KG1 (cell line): Measurements from ENCODE around the gene PRR12.
A peak's percentile ranks its signal among the peaks of the same experiment; 100 is the strongest.
"Not testable (repeated sequence)": the region's sequence is repeated elsewhere in the genome, so short reads cannot be mapped to it uniquely, and the experiment has no call there.

Source experiments
- DNase-seq: peaks from one replicate; lab custom pipeline; 2025; lab: John Stamatoyannopoulos, UW

Gene PRR12

GRCh38 chr19:49616532-49616931, 25.6 kb downstream of the PRR12 start:
- DNase-seq, result no peak

GRCh38 chr19:49616945-49617344, 26.0 kb downstream of the PRR12 start:
- no peak for DNase-seq

DNA sequence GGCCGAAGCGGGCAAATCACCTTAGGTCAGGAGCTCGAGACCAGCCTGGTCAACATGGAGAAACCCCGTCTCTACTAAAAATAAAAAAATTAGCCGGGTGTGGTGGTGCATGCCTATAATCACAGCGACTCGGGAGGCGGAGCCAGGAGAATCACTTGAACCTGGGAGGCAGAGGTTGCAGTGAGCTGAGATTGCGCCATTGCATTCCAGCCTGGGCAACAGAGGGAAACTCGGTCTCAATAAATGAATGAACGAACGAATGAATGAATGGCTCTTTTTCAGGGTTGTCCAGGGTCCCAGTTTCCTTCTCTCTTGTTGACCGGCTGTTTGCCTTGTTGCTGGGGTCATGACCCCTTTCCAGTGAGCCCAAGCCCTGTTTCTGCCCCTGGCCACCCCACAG, 26.9 kb downstream of the PRR12 start:
- DNase-seq, result not testable (repeated sequence)

GRCh38 chr19:49624967-49625910, 34.3 kb downstream of the PRR12 start:
- DNase-seq, result no peak

- no peak for DNase-seq
Measured at GRCh38 chr19:49626226-49626625, 35.2 kb downstream of the PRR12 start.

DNA sequence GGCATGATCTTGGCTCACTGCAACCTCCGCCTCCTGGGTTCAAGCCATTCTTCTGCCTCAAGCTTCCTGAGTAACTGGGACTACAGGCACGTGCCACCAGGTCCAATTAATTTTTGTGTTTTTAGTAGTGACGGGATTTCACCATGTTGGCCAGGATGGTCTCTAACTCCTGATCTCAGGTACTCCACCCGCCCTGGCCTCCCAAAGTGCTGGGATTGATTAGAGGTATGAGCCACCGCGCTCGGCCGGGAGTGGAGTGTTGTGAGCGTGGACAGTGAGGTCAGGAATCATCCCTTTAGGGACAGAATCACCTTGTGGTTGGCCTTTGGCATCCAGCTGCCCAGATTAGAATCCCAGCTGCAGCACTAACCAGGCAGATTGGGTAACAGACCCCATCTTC, 38.7 kb downstream of the PRR12 start:
- DNase-seq, result no peak

DNA sequence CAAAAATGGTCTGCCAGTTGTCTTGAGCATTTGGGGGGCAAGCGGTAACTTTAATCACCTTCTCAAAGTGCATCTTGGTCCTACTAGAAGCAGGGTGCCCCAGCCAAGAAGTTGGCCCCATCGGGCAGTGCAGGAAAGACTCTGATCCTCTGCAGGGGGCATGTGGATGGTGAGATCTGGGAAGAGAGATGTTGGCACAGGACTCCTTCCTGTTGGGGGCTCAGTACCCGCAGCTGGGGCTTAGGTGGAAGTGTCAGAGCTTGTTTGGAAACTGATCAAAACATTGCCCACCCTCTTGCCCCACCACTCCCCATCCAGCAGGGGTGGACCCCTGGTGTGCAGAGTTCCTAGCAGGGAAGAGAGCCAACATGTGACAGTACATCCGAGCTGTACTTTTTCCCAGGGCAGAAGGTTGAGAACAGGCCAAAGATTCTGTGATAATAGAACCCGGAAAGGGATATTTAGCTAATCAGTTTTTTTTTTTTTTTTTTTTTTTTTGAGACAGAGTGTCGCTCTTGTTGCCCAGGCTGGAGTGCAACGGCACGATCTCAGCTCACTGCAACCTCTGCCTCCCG, 40.1 kb downstream of the PRR12 start:
- DNase-seq, result no peak

DNA sequence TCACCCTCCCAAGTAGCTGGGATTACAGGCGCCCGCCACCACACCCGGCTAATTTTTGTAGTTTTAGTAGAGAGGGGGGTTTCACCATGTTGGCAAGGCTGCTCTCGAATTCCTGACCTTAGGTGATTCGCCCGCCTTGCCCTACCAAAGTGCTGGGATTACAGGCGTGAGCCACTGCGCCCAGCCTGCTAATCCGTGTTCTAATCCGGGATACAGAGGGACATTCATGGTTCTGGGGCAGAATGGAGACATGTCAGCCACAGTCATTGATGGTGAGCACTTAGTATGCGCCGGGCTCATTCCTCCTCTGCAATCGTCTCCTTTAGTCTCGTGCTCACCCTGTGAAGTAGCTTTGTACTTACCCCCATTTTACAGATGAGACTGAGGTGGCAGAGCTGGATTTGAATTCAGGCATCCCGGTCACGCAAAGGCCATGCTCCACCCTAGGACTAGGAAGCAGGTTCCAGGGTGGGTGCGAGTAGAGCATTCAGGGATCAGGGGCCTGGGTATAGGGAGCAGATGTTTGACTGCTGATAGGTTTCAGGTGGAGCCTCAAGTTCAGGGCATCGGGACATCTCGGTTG, 40.7 kb downstream of the PRR12 start:
- no peak for DNase-seq

DNA sequence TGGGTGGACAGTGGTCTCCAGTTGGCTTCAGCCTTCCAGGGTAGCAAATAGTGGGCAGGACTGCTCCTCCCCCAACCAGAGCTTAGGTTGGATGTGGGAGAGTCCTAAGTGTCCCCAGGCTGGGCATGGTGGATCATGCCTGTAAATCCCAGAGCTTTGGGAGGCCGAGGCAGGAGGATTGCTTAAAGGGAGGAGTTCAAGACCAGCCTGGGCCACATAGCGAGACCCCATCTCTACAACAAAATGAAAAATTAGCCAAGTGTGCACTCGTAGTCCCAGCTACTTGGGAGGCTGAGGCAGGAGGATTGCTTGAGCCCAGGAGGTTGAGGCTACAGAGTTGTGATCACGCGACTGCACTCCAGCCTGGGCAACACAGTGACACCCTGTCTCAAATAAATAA, 41.6 kb downstream of the PRR12 start:
- DNase-seq, result no peak

GRCh38 chr19:49633273-49633672, 42.3 kb downstream of the PRR12 start:
- not testable (repeated sequence) for DNase-seq

GRCh38 chr19:49635530-49636232, 44.7 kb downstream of the PRR12 start:
- DNase-seq, result no peak

GRCh38 chr19:49636233-49636932, 45.4 kb downstream of the PRR12 start:
- no peak for DNase-seq

GRCh38 chr19:49637821-49638738, 47.1 kb downstream of the PRR12 start:
- DNase-seq, result no peak

DNA sequence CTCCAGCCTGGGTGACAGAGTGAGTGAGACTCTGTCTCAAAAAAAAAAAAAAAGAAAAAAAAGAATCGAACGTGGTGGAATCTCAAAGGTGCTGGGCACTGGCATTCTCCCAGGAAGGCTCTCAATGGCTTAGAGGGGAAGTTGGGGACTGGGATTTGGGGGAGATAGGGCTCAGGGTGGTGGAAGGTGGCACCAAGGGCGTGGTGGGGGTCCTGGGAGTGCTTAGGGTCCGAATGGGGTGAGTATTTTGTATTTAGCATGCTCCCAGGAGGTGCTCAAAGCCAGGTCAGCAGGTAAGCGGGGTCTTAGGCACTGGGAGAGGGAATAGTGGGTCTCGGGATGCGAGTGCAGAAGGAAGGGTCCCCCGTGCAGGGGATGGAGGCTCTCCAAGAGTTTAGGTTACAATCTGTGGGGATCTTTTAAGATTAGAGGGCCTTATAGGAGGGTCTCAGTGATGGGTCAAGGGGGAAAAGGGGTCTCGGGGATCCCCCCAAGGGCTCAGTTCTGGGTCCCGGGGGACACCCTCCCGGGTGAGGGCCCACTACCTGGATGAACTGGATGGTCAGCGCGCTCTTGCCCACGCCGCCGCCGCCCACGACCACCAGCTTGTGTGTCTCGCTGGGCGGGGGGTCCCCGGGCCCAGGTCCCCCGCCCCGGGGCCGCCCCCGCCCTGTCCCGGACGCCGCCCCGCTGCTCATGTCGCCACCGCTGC, 48.6 kb downstream of the PRR12 start:
- DNase-seq, result no peak

DNA sequence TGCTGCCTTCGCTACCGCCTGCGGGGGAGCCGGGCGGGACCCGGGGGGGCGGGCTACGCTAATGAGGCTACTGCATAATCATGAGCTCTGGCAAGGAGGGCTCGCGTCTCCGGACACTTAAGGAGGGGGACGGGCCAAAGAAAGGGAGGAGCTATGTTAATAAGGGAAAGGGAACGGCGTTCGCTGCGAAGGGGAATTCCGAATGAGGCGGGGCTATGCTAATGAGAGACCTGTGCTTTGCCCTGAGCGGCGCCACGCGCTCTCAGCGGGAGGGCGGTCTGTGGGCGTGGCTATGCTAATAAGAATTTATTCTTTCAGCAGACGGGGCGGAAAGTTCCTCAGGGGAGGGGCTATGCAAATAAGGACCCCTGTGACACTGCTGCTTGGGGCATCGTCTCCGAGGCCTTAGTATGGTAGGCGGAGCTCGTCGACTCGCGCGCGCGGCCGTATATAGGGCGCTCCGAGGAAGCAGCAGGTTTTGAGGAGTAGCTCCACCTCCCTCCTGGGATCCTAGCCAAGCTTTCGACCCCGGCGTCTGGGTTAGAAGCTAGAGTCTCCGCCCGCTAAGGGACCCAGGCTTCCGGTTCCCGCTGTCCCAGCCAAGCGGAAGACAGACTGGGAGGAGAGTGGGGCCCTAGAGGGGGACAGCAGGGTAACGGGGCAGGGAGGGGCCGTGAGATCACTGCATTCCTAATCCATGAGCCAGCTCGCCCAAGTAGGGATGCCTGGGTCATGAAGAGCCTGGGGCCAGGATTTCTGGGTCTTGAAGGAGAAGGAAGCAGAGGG, 49.3 kb downstream of the PRR12 start, which contains the start of gene RRAS:
Gene RRAS (minus strand): TSS at position 31 of the 786 bp plus-strand sequence. CDS start 45 bp downstream, outside the sequence.
- peak; percentile 99 for DNase-seq

DNA sequence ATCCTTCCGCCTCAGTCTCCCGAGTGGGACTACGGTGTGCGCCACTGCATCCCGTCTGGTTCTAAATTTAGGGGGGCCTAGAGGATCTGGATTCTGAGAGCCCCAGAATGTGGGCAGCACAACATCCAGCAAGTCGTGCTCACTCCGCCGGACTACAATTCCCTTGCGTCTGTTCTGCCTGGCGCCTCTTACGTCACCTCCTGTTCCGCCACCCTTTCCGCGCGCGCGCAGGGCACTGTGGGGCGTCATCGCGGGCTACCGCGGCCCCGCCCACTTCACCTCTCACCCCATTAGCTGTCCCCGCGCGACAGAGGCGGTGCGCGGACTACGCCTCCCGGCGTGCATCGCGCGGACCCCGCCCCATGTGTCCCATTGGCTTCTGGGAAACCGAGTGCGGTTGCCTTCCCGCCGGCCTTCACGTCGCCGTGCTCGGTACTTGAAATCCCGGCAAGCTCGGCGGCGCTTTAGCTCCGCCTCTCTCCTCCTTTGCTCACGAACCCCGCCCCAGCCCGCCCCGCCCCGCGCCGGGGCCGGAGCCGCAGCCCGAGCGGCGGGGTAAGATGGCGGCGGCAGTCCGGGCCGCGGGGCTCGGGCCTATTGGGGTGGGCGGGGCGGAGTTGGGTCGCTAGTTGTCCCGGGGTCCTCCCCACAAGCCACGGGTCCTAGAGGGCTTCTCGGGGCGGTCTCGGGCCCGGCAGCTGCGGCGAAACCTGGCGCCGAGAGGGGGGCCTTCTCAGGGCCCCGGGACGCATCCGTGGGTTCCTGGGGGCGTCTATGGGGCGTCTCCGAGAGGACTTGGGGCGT, 50.9 kb downstream of the PRR12 start, which contains the start of gene SCAF1:
Gene SCAF1 (plus strand): TSS at position 522 of the 804 bp plus-strand sequence. CDS start 2,818 bp downstream, outside the sequence.
- peak; percentile 99 for DNase-seq

DNA sequence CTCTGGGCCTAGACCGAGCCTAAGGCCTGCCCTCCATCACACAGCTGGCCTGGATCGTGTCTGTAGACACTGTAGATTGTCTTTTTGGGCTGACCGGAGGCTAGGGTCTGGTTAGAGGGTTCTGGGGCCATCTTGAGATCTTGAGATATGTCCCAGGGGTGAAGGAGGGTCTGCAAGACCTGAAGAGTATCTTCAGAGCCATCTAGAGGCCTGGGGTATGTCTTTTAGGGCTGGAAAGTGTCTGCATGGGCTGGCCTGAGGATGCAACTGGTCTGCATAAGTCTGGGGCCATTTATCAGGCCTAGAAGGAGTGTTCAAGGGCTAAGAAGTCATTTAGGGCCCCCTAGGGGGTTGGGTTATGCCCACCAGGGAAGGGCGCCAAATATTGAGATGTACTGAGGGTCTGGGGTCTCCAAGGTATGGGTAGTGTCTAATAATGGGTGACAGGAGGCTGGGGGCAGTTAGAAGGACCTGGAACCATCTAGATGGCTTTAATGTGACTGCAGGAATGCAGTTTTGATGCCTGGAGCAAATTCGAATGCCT, 51.6 kb downstream of the PRR12 start:
- DNase-seq, result no peak

DNA sequence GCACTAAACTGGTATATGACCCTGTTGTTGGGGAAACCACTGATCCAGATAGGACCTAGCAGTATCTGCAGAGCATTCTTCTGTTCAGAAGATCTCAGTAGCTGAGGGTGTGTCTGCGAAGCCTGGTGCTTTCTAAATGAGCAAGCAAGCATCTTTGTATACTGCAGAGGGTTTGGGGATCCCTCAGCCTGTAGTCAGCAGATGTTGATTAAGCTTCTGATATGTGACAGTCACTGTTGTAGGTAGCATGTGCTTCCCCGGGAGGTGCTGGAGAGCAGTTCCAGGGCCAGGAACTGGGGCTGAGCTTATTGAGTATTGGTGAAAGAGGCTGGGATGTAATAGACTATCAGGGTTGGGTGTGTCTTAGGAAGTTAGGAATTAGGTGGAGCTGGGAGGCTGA, 52.5 kb downstream of the PRR12 start:
- no peak for DNase-seq
